Sigmoid colon (tissue), 3 donors: ENCODE results near the gene CSTF3.

ENCODE experiments used
- POLR2A ChIP-seq, 2 donors: fragments of 450-650 bp; IDR thresholded peaks; one replicate each; pipeline ENCODE4 v1.6.1; 2016; ENCODE audit warnings: antibody characterized with exemption in 2 of 2, mild to moderate bottlenecking in 2 of 2, moderate library complexity in 2 of 2
- TF ChIP-seq, protein P1 (sequence below), 4 experiments: fragments of 450-650 bp in 3 of 4; fragments of 200-600 bp in 1 of 4; IDR thresholded peaks; one replicate each; pipeline ENCODE4 v1.5.1; 2016 to 2019; ENCODE audit warnings: antibody characterized with exemption in 4 of 4, mild to moderate bottlenecking in 3 of 4, moderate library complexity in 2 of 4

DNA sequence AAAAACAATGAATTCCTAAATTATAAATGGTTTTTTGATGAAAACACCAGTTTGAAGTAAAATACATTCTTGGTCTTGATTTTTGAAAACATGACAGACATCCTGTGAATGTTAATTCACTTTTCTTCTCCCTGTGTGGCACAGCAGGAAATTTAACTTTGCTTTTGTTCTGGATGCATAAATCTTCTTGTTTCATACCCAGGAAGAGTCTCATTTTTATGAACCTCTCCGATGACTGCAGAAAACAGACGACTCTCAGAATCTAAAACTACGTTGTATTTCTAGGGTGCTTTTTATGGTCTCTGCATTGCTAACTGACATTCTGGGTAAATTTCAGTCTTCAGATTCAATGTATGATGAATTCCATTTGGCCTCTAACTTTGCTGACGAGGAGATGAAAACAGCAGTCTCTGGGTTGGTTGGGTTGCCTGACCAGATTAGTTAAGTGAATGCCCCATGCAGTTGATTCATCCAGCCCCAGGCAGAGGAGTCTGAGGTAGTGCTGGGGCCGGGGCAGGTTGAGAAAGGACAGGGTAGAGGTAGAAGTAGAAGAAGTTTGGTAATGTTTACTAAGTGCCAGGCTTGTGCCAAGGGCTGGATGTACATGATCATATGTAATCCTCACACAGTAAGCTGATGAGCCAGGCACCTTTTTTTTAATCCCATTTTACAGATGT is 101.8 kb downstream of the CSTF3 start:
- TF ChIP-seq, protein P1, sequence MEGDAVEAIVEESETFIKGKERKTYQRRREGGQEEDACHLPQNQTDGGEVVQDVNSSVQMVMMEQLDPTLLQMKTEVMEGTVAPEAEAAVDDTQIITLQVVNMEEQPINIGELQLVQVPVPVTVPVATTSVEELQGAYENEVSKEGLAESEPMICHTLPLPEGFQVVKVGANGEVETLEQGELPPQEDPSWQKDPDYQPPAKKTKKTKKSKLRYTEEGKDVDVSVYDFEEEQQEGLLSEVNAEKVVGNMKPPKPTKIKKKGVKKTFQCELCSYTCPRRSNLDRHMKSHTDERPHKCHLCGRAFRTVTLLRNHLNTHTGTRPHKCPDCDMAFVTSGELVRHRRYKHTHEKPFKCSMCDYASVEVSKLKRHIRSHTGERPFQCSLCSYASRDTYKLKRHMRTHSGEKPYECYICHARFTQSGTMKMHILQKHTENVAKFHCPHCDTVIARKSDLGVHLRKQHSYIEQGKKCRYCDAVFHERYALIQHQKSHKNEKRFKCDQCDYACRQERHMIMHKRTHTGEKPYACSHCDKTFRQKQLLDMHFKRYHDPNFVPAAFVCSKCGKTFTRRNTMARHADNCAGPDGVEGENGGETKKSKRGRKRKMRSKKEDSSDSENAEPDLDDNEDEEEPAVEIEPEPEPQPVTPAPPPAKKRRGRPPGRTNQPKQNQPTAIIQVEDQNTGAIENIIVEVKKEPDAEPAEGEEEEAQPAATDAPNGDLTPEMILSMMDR (IDR thresholded peaks at IDR 0.05), result no peak
- TF ChIP-seq POLR2A (IDR thresholded peaks at IDR 0.05), result no peak
